Measurements from ENCODE around the gene HS3ST5. TPM values are rescaled to one million over a fixed set of nuclear protein-coding genes. Genes with fewer than 3 reads are reported as not detected.

The HS3ST5 gene
- total RNA-seq, 1 experiment from 2014 or later: not detected

DNA sequence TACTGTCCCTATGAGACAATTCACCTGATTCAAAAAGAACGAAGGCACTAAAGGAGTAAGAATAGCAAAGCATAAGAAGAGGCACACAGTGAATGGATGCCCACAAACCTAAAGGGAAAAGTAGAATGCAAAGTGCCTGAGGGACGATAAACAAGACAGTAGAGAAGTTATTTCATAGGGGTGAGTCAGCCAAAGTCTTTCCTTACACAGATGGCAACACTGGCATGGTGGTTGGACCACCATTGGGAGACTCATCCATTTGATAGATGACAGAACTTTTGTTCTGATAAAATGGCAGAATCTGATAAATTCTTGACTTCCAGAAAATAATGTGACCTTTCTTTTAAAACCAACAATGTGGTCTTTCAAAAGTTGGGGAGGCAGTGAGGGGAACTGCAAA lies 223.8 kb downstream of the HS3ST5 start:
- intact Hi-C loops (cut with micrococcal nuclease): no loop called here
- CTCF ChIA-PET: no interaction called here
- no peaks in the 10 kb centered on the region for H3K79me2 ChIP-seq (ENCODE audit: insufficient read depth, low read length)

More for the DNA sequence above, 223.8 kb downstream of the HS3ST5 start:
- no peak overlapping the region for H3K4me2 ChIP-seq (ENCODE audit: low read length)
- no peaks in the 10 kb centered on the region for H3K4me1 ChIP-seq (ENCODE audit: control insufficient read depth in 1 of 2, insufficient read depth in 2 of 2, low read length in 2 of 2)
- ChIA-PET POLR2A (no interaction called here), RAD21 (ENCODE audit: low non-redundant PET in 1 of 2, low total read pairs in 2 of 2, uncharacterized antibody in 2 of 2, unreplicated experiment in 2 of 2) (no interaction called here)
- no peaks in the 10 kb centered on the region for H3K9me3 ChIP-seq (ENCODE audit: control insufficient read depth in 1 of 2, insufficient read depth in 1 of 2, low read depth in 1 of 2, low read length in 2 of 2)
- H2AFZ ChIP-seq (ENCODE audit: low read depth, low read length, poor library complexity, severe bottlenecking): no peak overlapping the region
- no peak overlapping the region for H3K9ac ChIP-seq (ENCODE audit: low read length)
- BruUV-seq (replicated peaks): no TSS peak
- no peaks in the 10 kb centered on the region for H3K9me2 ChIP-seq (ENCODE audit: insufficient read depth)
- no peak overlapping the region for H3K4me3 ChIP-seq (replicated peaks in 1 of 2; ENCODE audit: low read depth in 1 of 2, low read length in 2 of 2)
- no peaks in the 10 kb centered on the region for H3K36me3 ChIP-seq (ENCODE audit: control insufficient read depth in 1 of 2, insufficient read depth in 2 of 2, low read length in 2 of 2)
- TF ChIP-seq ZNF274 (IDR thresholded peaks at IDR 0.05; ENCODE audit: low read depth, low read length) (no peak), EZH2phosphoT487 (IDR thresholded peaks at IDR 0.05; ENCODE audit: borderline replicate concordance) (no peak), CEBPB (IDR thresholded peaks at IDR 0.05; ENCODE audit: low read depth) (no peak), ZFX (IDR thresholded peaks at IDR 0.05) (no peak), SIN3A (IDR thresholded peaks at IDR 0.05; ENCODE audit: low read depth) (no peak), SRF (IDR thresholded peaks at IDR 0.05; ENCODE audit: low read depth) (no peak), FOSL1 (IDR thresholded peaks at IDR 0.05; ENCODE audit: low read depth) (no peak), EZH2 (IDR thresholded peaks at IDR 0.05) (no peak), YY1 (IDR thresholded peaks at IDR 0.05; ENCODE audit: extremely low read depth, insufficient replicate concordance, low read depth, low read length) (no peak), TCF7L2 (IDR thresholded peaks at IDR 0.05; ENCODE audit: borderline replicate concordance, extremely low read depth, insufficient read depth, insufficient read length) (no peak), EGR1 (IDR thresholded peaks at IDR 0.05; ENCODE audit: low read depth) (no peak), SP1 (IDR thresholded peaks at IDR 0.05; ENCODE audit: low read depth) (no peak), MAX (IDR thresholded peaks at IDR 0.05) (no peak), POLR2A (IDR thresholded peaks at IDR 0.05; ENCODE audit: borderline replicate concordance, extremely low read depth, insufficient read depth, insufficient read length) (no peak), CBX3 (IDR thresholded peaks at IDR 0.05; ENCODE audit: low read depth) (no peak), POLR2AphosphoS5 (IDR thresholded peaks at IDR 0.05; ENCODE audit: low read depth, low read length) (no peak), JUND (IDR thresholded peaks at IDR 0.05) (no peak)
- TF ChIP-seq, protein P1, sequence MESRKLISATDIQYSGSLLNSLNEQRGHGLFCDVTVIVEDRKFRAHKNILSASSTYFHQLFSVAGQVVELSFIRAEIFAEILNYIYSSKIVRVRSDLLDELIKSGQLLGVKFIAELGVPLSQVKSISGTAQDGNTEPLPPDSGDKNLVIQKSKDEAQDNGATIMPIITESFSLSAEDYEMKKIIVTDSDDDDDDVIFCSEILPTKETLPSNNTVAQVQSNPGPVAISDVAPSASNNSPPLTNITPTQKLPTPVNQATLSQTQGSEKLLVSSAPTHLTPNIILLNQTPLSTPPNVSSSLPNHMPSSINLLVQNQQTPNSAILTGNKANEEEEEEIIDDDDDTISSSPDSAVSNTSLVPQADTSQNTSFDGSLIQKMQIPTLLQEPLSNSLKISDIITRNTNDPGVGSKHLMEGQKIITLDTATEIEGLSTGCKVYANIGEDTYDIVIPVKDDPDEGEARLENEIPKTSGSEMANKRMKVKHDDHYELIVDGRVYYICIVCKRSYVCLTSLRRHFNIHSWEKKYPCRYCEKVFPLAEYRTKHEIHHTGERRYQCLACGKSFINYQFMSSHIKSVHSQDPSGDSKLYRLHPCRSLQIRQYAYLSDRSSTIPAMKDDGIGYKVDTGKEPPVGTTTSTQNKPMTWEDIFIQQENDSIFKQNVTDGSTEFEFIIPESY (IDR thresholded peaks at IDR 0.05; ENCODE audit: extremely low read depth, insufficient replicate concordance, low read length): no peak
- TF ChIP-seq, protein P2, sequence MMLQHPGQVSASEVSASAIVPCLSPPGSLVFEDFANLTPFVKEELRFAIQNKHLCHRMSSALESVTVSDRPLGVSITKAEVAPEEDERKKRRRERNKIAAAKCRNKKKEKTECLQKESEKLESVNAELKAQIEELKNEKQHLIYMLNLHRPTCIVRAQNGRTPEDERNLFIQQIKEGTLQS (IDR thresholded peaks at IDR 0.05): no peak
- TF ChIP-seq, protein P3, sequence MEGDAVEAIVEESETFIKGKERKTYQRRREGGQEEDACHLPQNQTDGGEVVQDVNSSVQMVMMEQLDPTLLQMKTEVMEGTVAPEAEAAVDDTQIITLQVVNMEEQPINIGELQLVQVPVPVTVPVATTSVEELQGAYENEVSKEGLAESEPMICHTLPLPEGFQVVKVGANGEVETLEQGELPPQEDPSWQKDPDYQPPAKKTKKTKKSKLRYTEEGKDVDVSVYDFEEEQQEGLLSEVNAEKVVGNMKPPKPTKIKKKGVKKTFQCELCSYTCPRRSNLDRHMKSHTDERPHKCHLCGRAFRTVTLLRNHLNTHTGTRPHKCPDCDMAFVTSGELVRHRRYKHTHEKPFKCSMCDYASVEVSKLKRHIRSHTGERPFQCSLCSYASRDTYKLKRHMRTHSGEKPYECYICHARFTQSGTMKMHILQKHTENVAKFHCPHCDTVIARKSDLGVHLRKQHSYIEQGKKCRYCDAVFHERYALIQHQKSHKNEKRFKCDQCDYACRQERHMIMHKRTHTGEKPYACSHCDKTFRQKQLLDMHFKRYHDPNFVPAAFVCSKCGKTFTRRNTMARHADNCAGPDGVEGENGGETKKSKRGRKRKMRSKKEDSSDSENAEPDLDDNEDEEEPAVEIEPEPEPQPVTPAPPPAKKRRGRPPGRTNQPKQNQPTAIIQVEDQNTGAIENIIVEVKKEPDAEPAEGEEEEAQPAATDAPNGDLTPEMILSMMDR (IDR thresholded peaks at IDR 0.05 in 2 of 3, conservative IDR thresholded peaks at IDR 0.05 in 1 of 3; ENCODE audit: borderline replicate concordance in 1 of 3, insufficient read depth in 1 of 3, low read depth in 2 of 3, low read length in 2 of 3): no peak
- no peaks in the 10 kb centered on the region for H4K20me1 ChIP-seq (ENCODE audit: insufficient read depth)
- no peak for ATAC-seq
- DNase-seq (ENCODE audit: low read depth, low spot score): no peak
- no peaks in the 10 kb centered on the region for H3K27me3 ChIP-seq (ENCODE audit: insufficient read depth, low read length)
- no peak overlapping the region for H3K27ac ChIP-seq (ENCODE audit: low read depth, low read length)

All from HCT116 (cell line).